ENCODE data around the gene ABCC8. TPM values are rescaled to one million over a fixed set of nuclear protein-coding genes. Genes with fewer than 3 reads are reported as not detected.

The ABCC8 gene
- total RNA-seq, 3 donors from 2014 or later = 3.8 to 10.8 (median 10.5) TPM

- Histone ChIP-seq H3K9me3 (no peaks in the 10 kb centered on the region), H3K4me1 (no peaks in the 10 kb centered on the region), H3K36me3 (no peaks in the 10 kb centered on the region), H3K27me3 (peaks cover 0 to 6% of the 10 kb centered on the region in 2 donors), H3K4me3 (no peak overlapping the region), H3K27ac (peak overlapping the region in 1 of 2 donors; percentile 39)
- peak; percentile 56 to 88 for DNase-seq (ENCODE audit: low spot score in 2 of 2)
- no peak for TF ChIP-seq CTCF (IDR thresholded peaks at IDR 0.05)
- TF ChIP-seq POLR2AphosphoS5 (IDR thresholded peaks at IDR 0.05) = no peak
- no peak for TF ChIP-seq POLR2A (IDR thresholded peaks at IDR 0.05)
- intact Hi-C loops (cut with DNase I; ENCODE audit: low total_unique reads) = no loop called here
Observed at GRCh38 chr11:17413414-17414316, 63.0 kb downstream of the ABCC8 start.

- Histone ChIP-seq H3K27me3 (no peaks in the 10 kb centered on the region), H3K4me3 (no peak overlapping the region), H3K4me1 (no peaks in the 10 kb centered on the region), H3K27ac (peak overlapping the region in 1 of 2 donors; percentile 8), H3K9me3 (no peaks in the 10 kb centered on the region), H3K36me3 (no peaks in the 10 kb centered on the region)
- intact Hi-C loops (cut with DNase I; ENCODE audit: low total_unique reads) = no loop called here
- no peak for TF ChIP-seq POLR2AphosphoS5 (IDR thresholded peaks at IDR 0.05)
- TF ChIP-seq POLR2A (IDR thresholded peaks at IDR 0.05) = no peak
- TF ChIP-seq CTCF (IDR thresholded peaks at IDR 0.05) = no peak
- DNase-seq (ENCODE audit: low spot score in 2 of 2) = no peak
Observed at GRCh38 chr11:17412488-17413180, 64.0 kb downstream of the ABCC8 start.

- Histone ChIP-seq H3K4me3 (no peak overlapping the region), H3K9me3 (no peaks in the 10 kb centered on the region), H3K36me3 (no peaks in the 10 kb centered on the region), H3K27ac (peak overlapping the region in 1 of 2 donors; percentile 53), H3K4me1 (peaks cover 0 to under 1% of the 10 kb centered on the region in 2 donors), H3K27me3 (no peaks in the 10 kb centered on the region)
- intact Hi-C loops (cut with DNase I; ENCODE audit: low total_unique reads) = no loop called here
- no peak for DNase-seq (ENCODE audit: low spot score in 2 of 2)
- TF ChIP-seq POLR2AphosphoS5 (IDR thresholded peaks at IDR 0.05) (no peak), CTCF (IDR thresholded peaks at IDR 0.05) (no peak), POLR2A (IDR thresholded peaks at IDR 0.05) (no peak)
Observed at GRCh38 chr11:17411418-17411817, 65.2 kb downstream of the ABCC8 start.

- Histone ChIP-seq H3K27me3 (no peaks in the 10 kb centered on the region), H3K4me1 (peaks cover 0 to 7% of the 10 kb centered on the region in 2 donors), H3K4me3 (no peak overlapping the region), H3K9me3 (no peaks in the 10 kb centered on the region), H3K36me3 (no peaks in the 10 kb centered on the region), H3K27ac (peak overlapping the region in 1 of 2 donors; percentile 53)
- intact Hi-C loops (cut with DNase I; ENCODE audit: low total_unique reads) = no loop called here
- peak in 1 of 3 donors; percentile 23 for TF ChIP-seq POLR2AphosphoS5 (IDR thresholded peaks at IDR 0.05)
- TF ChIP-seq POLR2A (IDR thresholded peaks at IDR 0.05) = no peak
- TF ChIP-seq CTCF (IDR thresholded peaks at IDR 0.05) = no peak
- no peak for DNase-seq (ENCODE audit: low spot score in 2 of 2)
Observed at GRCh38 chr11:17410606-17411379, 65.9 kb downstream of the ABCC8 start.
